H1 (cell line): ENCODE results near the gene YARS2. TPM values are rescaled to one million over a fixed set of nuclear protein-coding genes. Genes with fewer than 3 reads are reported as not detected.

Experiments used
- CTCF ChIA-PET: fragments of 300-600 bp; sonication (Branson Sonifier 250); formaldehyde crosslinking; loops from one replicate; lab custom pipeline; 2021; ENCODE audit not compliant: partially characterized antibody; lab: Charles Lee
- POLR2A ChIA-PET: fragments of 300-600 bp; sonication (Branson Sonifier 250); formaldehyde crosslinking; loops from one replicate; lab custom pipeline; 2021; ENCODE audit warnings: inconsistent platforms; ENCODE audit not compliant: partially characterized antibody; lab: Charles Lee
- DNase-seq, 2 experiments: peaks; one replicate each; pipeline versions ENCODE4 v3.0.0 to v3.0.0-alpha.2; 2010 to 2022; ENCODE audit warnings: low spot score in 2 of 2, low read depth in 1 of 2, mixed read lengths in 1 of 2
- FAIRE-seq: peaks from 2 replicates; lab custom pipeline; 2011; peaks lifted over from hg19 to GRCh38; lab: Jason Lieb, UNC
- H2AFZ ChIP-seq: 2 replicates; pipeline ENCODE4 v1.8.1; 2012; ENCODE audit warnings: low read length, inconsistent platforms
- H2AK5ac ChIP-seq: 2 replicates; pipeline ENCODE4 v1.6.1; 2013; ENCODE audit warnings: low read depth, low read length
- H2BK120ac ChIP-seq: replicated peaks from 2 replicates; pipeline ENCODE3; 2013; ENCODE audit warnings: low read depth, low read length, inconsistent platforms
- H2BK12ac ChIP-seq: 2 replicates; pipeline ENCODE4 v1.6.1; 2013; ENCODE audit warnings: low read depth, low read length
- H2BK15ac ChIP-seq: 2 replicates; pipeline ENCODE4 v1.6.1; 2013; ENCODE audit warnings: low read length
- H2BK20ac ChIP-seq: 2 replicates; pipeline ENCODE4 v1.6.1; 2013; ENCODE audit warnings: low read length
- H2BK5ac ChIP-seq: 2 replicates; pipeline ENCODE4 v1.6.1; 2013; ENCODE audit warnings: low read depth, low read length
- H3K14ac ChIP-seq: 2 replicates; pipeline ENCODE4 v1.6.1; 2013; ENCODE audit warnings: inconsistent platforms; ENCODE audit not compliant: insufficient read length
- H3K18ac ChIP-seq: 2 replicates; pipeline ENCODE4 v1.6.1; 2013; ENCODE audit warnings: low read length; ENCODE audit errors: extremely low read depth
- H3K23ac ChIP-seq: 2 replicates; pipeline ENCODE4 v1.6.1; 2013; ENCODE audit warnings: inconsistent platforms; ENCODE audit not compliant: insufficient read length
- H3K23me2 ChIP-seq: 2 replicates; pipeline ENCODE4 v1.6.1; 2013; ENCODE audit warnings: low read depth, low read length
- H3K27ac ChIP-seq: 2 replicates; pipeline ENCODE4 v1.6.1; 2011; ENCODE audit warnings: low read depth, low read length, inconsistent platforms
- H3K27me3 ChIP-seq, 4 experiments: replicated peaks in 1 of 4; 1 replicate in 1 of 4; 2 replicates in 3 of 4; pipeline versions ENCODE4 v1.6.1 to v1.8.1; 2011 to 2013; ENCODE audit warnings: low read length in 3 of 4, mild to moderate bottlenecking in 3 of 4, inconsistent platforms in 2 of 4, mixed read lengths in 2 of 4, moderate library complexity in 1 of 4; ENCODE audit not compliant: control insufficient read depth in 3 of 4, insufficient read depth in 3 of 4; ENCODE audit errors: extremely low read depth in 1 of 4
- H3K36me3 ChIP-seq, 4 experiments: 2 replicates each; pipeline versions ENCODE4 v1.6.1 to v1.8.1; 2011 to 2013; ENCODE audit warnings: mild to moderate bottlenecking in 4 of 4, low read length in 3 of 4, moderate library complexity in 2 of 4, control low read depth in 1 of 4, inconsistent platforms in 1 of 4; ENCODE audit not compliant: insufficient read depth in 4 of 4, control insufficient read depth in 2 of 4
- H3K4ac ChIP-seq: replicated peaks from 2 replicates; pipeline ENCODE3; 2013; ENCODE audit warnings: low read length, low read depth, mixed read lengths, inconsistent platforms; ENCODE audit not compliant: insufficient read length
- H3K4me1 ChIP-seq, 4 experiments: replicated peaks in 1 of 4; 1 replicate in 1 of 4; 2 replicates in 3 of 4; pipeline versions ENCODE4 v1.6.1 to v1.8.1; 2011 to 2013; ENCODE audit warnings: low read length in 3 of 4, inconsistent platforms in 2 of 4, mixed read lengths in 1 of 4; ENCODE audit not compliant: insufficient read depth in 4 of 4, control insufficient read depth in 3 of 4
- H3K4me2 ChIP-seq, 2 experiments: 2 replicates each; pipeline versions ENCODE4 v1.6.1 to v1.8.1; 2011 to 2013; ENCODE audit warnings: low read depth in 2 of 2, low read length in 2 of 2, control low read depth in 1 of 2, inconsistent platforms in 1 of 2, mild to moderate bottlenecking in 1 of 2; ENCODE audit not compliant: insufficient read depth in 1 of 2
- H3K4me3 ChIP-seq, 4 experiments: fragments of 200-600, 300-600 bp in 1 of 4; sonication (generic), shearing (Covaris generic), sonication (Bioruptor Twin) in 1 of 4; 2 replicates each; pipeline versions ENCODE4 v1.5.1 to v1.8.1; 2011 to 2016; ENCODE audit warnings: low read length in 4 of 4, low read depth in 3 of 4, control low read depth in 2 of 4, inconsistent platforms in 2 of 4, mild to moderate bottlenecking in 2 of 4, mixed read lengths in 1 of 4, moderate library complexity in 1 of 4; ENCODE audit not compliant: insufficient read depth in 2 of 4; ENCODE audit errors: extremely low read depth in 1 of 4
- H3K56ac ChIP-seq: replicated peaks from 2 replicates; pipeline ENCODE3; 2013; ENCODE audit warnings: low read depth, mild to moderate bottlenecking, mixed read lengths, low read length, inconsistent platforms; ENCODE audit not compliant: insufficient read length
- H3K79me1 ChIP-seq: 2 replicates; pipeline ENCODE4 v1.6.1; 2013; ENCODE audit warnings: low read depth, low read length, control low read depth
- H3K79me2 ChIP-seq, 2 experiments: 2 replicates each; pipeline versions ENCODE4 v1.6.1 to v1.8.1; 2012 to 2013; ENCODE audit warnings: low read length in 2 of 2, mild to moderate bottlenecking in 2 of 2, inconsistent platforms in 1 of 2; ENCODE audit not compliant: insufficient read depth in 2 of 2, control insufficient read depth in 1 of 2
- H3K9ac ChIP-seq, 4 experiments: replicated peaks in 1 of 4; 1 replicate in 1 of 4; 2 replicates in 3 of 4; pipeline versions ENCODE4 v1.6.1 to v1.8.1; 2011 to 2013; ENCODE audit warnings: low read depth in 3 of 4, low read length in 3 of 4, control low read depth in 2 of 4, mild to moderate bottlenecking in 2 of 4, moderate library complexity in 2 of 4, inconsistent platforms in 1 of 4; ENCODE audit errors: extremely low read depth in 1 of 4
- H3K9me3 ChIP-seq, 2 experiments: 2 replicates each; pipeline versions ENCODE4 v1.6.1 to v1.8.1; 2012 to 2013; ENCODE audit warnings: mild to moderate bottlenecking in 2 of 2, moderate library complexity in 2 of 2, control low read depth in 1 of 2, inconsistent platforms in 1 of 2, low read depth in 1 of 2, low read length in 1 of 2, mixed read lengths in 1 of 2; ENCODE audit not compliant: insufficient read depth in 2 of 2
- H4K20me1 ChIP-seq, 2 experiments: replicated peaks in 1 of 2; 2 replicates each; pipeline versions ENCODE3 to v1.8.1; 2011 to 2013; ENCODE audit warnings: inconsistent platforms in 2 of 2, low read length in 2 of 2, mild to moderate bottlenecking in 1 of 2; ENCODE audit not compliant: insufficient read depth in 2 of 2, control insufficient read depth in 1 of 2
- H4K5ac ChIP-seq: 2 replicates; pipeline ENCODE4 v1.6.1; 2013; ENCODE audit warnings: low read length, low read depth, mixed read lengths, inconsistent platforms; ENCODE audit not compliant: insufficient read length
- H4K8ac ChIP-seq: 2 replicates; pipeline ENCODE4 v1.8.0; 2013; ENCODE audit warnings: mild to moderate bottlenecking, moderate library complexity, low read length, inconsistent platforms; ENCODE audit not compliant: insufficient read depth; ENCODE audit errors: extremely low read depth
- H4K91ac ChIP-seq: replicated peaks from 2 replicates; pipeline ENCODE3; 2013; ENCODE audit warnings: low read length, mixed read lengths, inconsistent platforms; ENCODE audit not compliant: insufficient read length
- CBX5 ChIP-seq: fragments of 300-800, 300-1000 bp; sonication (generic); IDR thresholded peaks from 2 replicates; pipeline ENCODE4 v1.7.1; 2016; ENCODE audit warnings: antibody characterized with exemption, low read length, low read depth
- CBX8 ChIP-seq: fragments of 300-800, 300-1000 bp; sonication (generic); IDR thresholded peaks from 2 replicates; pipeline ENCODE4 v1.7.1; 2016; ENCODE audit warnings: low read depth, low read length, borderline replicate concordance
- HDAC6 ChIP-seq: IDR thresholded peaks from one replicate; pipeline ENCODE4 v1.7.1; 2012; ENCODE audit warnings: low read depth, mild to moderate bottlenecking, inconsistent platforms, low read length, moderate library complexity
- JUND ChIP-seq: IDR thresholded peaks from 2 replicates; pipeline ENCODE4 v1.6.1; 2011; ENCODE audit warnings: mild to moderate bottlenecking, improper control_type of control experiment, low read length
- MAX ChIP-seq: IDR thresholded peaks from 2 replicates; pipeline ENCODE4 v1.6.1; 2012; ENCODE audit warnings: inconsistent platforms
- NRF1 ChIP-seq: IDR thresholded peaks from 2 replicates; pipeline ENCODE4 v1.6.1; 2011; ENCODE audit warnings: mild to moderate bottlenecking, low read depth, low read length, improper control_type of control experiment
- PHF8 ChIP-seq: fragments of 200-600 bp; sonication (generic); conservative IDR thresholded peaks from 2 replicates; pipeline ENCODE4 v1.7.1; 2012; ENCODE audit warnings: low read depth, mild to moderate bottlenecking, inconsistent platforms, low read length, moderate library complexity
- SAP30 ChIP-seq: fragments of 300-600 bp; sonication (generic); IDR thresholded peaks from 2 replicates; pipeline ENCODE4 v1.7.1; 2012; ENCODE audit warnings: low read length, moderate library complexity, mild to moderate bottlenecking, inconsistent platforms; ENCODE audit not compliant: insufficient read depth, insufficient replicate concordance
- SIRT6 ChIP-seq: IDR thresholded peaks from one replicate; pipeline ENCODE4 v1.7.1; 2012; ENCODE audit warnings: low read length, inconsistent platforms
- SRF ChIP-seq: IDR thresholded peaks from 2 replicates; pipeline ENCODE4 v1.6.1; 2011; ENCODE audit warnings: mild to moderate bottlenecking, low read depth, low read length, moderate library complexity
- SUZ12 ChIP-seq: fragments of 200-600 bp; sonication (generic); IDR thresholded peaks from 2 replicates; pipeline ENCODE4 v1.6.1; 2012; ENCODE audit warnings: mild to moderate bottlenecking, inconsistent platforms, low read length, moderate library complexity, mixed read lengths
- TBP ChIP-seq: IDR thresholded peaks from 2 replicates; pipeline ENCODE4 v1.6.1; 2011; ENCODE audit warnings: low read depth, low read length, improper control_type of control experiment
- TCF12 ChIP-seq: IDR thresholded peaks from 2 replicates; pipeline ENCODE4 v1.6.1; 2011; ENCODE audit warnings: low read depth, mild to moderate bottlenecking, low read length
- ZNF274 ChIP-seq: IDR thresholded peaks from 2 replicates; pipeline ENCODE4 v1.7.0; 2012; ENCODE audit warnings: low read length, borderline replicate concordance; ENCODE audit errors: extremely low read depth
- WGBS, 2 experiments: shearing (Covaris generic) in 1 of 2; methylation state at CpG; one replicate each; pipeline versions ENCODE4 v1.1.6 to v1.1.7; 2013 to 2015; ENCODE audit warnings: low lambda C conversion rate in 2 of 2, mixed read lengths in 2 of 2, inconsistent platforms in 1 of 2, low coverage in 1 of 2, missing lambda C conversion rate in 1 of 2; ENCODE audit not compliant: insufficient replicate concordance in 2 of 2, insufficient coverage in 1 of 2, insufficient read length in 1 of 2; ENCODE audit errors: extremely low coverage in 1 of 2, missing lambda C conversion rate in 1 of 2; 5-methylcytosine and 5-hydroxymethylcytosine counted together
- polyA plus RNA-seq, 7 experiments: library from polyadenylated mRNA; depleted of rRNA in 3 of 7; stranded (reverse) in 5 of 7; unstranded in 2 of 7; fragments of >200 nt in 5 of 7; fragments of 200-250 nt in 2 of 7; gene quantifications; 1 replicate in 5 of 7; 2 replicates in 1 of 7; 4 replicates in 1 of 7; pipeline versions ENCODE4 v1.2.1 to v1.2.3, GENCODE V29; 2011 to 2013; ENCODE audit warnings: missing spikeins in 2 of 7, mixed read lengths in 2 of 7
- total RNA-seq: library from RNA; stranded (reverse); fragmentation: NEBNext Ultra II Directional; extraction: Animal tissue kit (Norgen Biotek cat#: 25700); gene quantifications from 2 replicates; pipeline ENCODE4 v1.2.1, GENCODE V29; 2021

The YARS2 gene
- total and polyA plus RNA-seq, 2 of the 8 experiments (the other 6 are each of a cell fraction or from before 2014, with no cell fraction given), result 29.9 to 41.4 TPM

DNA sequence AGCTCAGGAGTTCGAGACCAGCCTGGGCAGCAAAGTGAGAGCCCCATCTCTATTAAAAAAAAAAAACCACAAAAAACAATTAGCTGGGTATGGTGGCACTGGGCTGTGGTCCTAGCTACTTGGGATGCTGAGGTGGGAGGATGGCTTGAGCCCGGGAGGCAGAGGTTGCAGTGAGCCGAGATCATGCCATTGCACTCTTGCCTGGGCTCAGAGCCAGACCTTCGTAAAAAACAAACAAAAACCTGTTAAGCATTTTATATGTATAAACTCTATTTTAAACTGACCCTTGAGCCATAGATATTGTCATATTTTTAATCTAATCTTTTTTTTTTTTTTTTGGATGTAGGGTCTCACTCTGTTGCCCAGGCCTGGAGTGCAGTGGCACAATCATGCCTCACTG lies 40.9 kb downstream of the YARS2 start:
- Histone ChIP-seq H3K23me2 (no peaks in the 10 kb centered on the region), H3K79me1 (no peaks in the 10 kb centered on the region), H4K91ac (no peak overlapping the region), H3K4me2 (no peak overlapping the region), H2BK120ac (no peak overlapping the region), H3K23ac (no peak overlapping the region), H3K4me1 (no peaks in the 10 kb centered on the region), H2BK15ac (no peak overlapping the region), H3K56ac (no peak overlapping the region), H3K27ac (no peak overlapping the region), H3K14ac (no peak overlapping the region), H3K4ac (no peak overlapping the region), H3K9ac (no peak overlapping the region), H3K79me2 (no peaks in the 10 kb centered on the region), H2BK5ac (no peak overlapping the region), H3K36me3 (peaks cover 2 to 45% (median 10%) of the 10 kb centered on the region in 4 experiments; a peak in 6 of 8 replicates), H2AK5ac (no peak overlapping the region), H4K8ac (no peak overlapping the region), H2BK20ac (no peak overlapping the region), H3K9me3 (no peaks in the 10 kb centered on the region), H3K18ac (no peak overlapping the region), H3K27me3 (no peaks in the 10 kb centered on the region), H4K20me1 (peaks cover 0 to 3% of the 10 kb centered on the region in 2 experiments), H3K4me3 (no peak overlapping the region), H2AFZ (no peak overlapping the region), H2BK12ac (no peak overlapping the region), H4K5ac (no peak overlapping the region)
- ChIA-PET CTCF (no interaction called here), POLR2A (no interaction called here)
- 93% methylated on average over 4 of the region's 4 CpGs; no CpG with 5 or more reads in 1 of the 2 experiments for WGBS, 2 experiments
- FAIRE-seq (no peak), DNase-seq (no peak)
- TF ChIP-seq PHF8 (no peak), ZNF274 (no peak), SUZ12 (no peak), CBX5 (no peak), MAX (no peak), NRF1 (no peak), CBX8 (no peak), JUND (no peak), SRF (no peak), SIRT6 (no peak), TCF12 (no peak), TBP (no peak), HDAC6 (no peak), SAP30 (no peak)
